Activated naive CD4-positive, alpha-beta T cell treated with anti-CD3 and anti-CD28 coated beads for 36 hours (primary cell): ENCODE measurements around the gene WASF3. TPM values are rescaled to one million over a fixed set of nuclear protein-coding genes. Genes with fewer than 3 reads are reported as not detected.
"Not testable (repeated sequence)": the region's sequence is repeated elsewhere in the genome, so short reads cannot be mapped to it uniquely, and the experiment has no call there.

Source experiments
- CTCF ChIA-PET: fragments of 350-600 bp; sonication (Branson Sonifier 250); formaldehyde crosslinking; loops from one replicate; lab custom pipeline; 2021; ENCODE audit warnings: antibody characterized with exemption; lab: Charles Lee
- DNase-seq: peaks from one replicate; pipeline ENCODE4 v3.0.0-alpha.2; 2020
- H3K27ac Mint-ChIP-seq: one replicate; pipeline ENCODE4 v1.8.0; 2021; ENCODE audit warnings: mild to moderate bottlenecking, mixed read lengths
- H3K27me3 Mint-ChIP-seq: one replicate; pipeline ENCODE4 v1.8.0; 2021; ENCODE audit warnings: low read depth, mixed read lengths
- H3K36me3 Mint-ChIP-seq: one replicate; pipeline ENCODE4 v1.8.0; 2021; ENCODE audit warnings: low read depth, mixed read lengths
- H3K4me1 Mint-ChIP-seq: one replicate; pipeline ENCODE4 v1.8.0; 2021; ENCODE audit warnings: low read depth, mixed read lengths
- H3K4me3 Mint-ChIP-seq: one replicate; pipeline ENCODE4 v1.8.0; 2021; ENCODE audit warnings: mild to moderate bottlenecking, moderate library complexity, mixed read lengths
- H3K9me3 Mint-ChIP-seq: one replicate; pipeline ENCODE4 v1.8.0; 2021; ENCODE audit warnings: mixed read lengths
- intact Hi-C: fragments of 100-400 bp; cut with micrococcal nuclease; formaldehyde crosslinking; loops from one replicate; pipeline ENCODE4 v1.15.1; 2023
- total RNA-seq, 2 experiments: library from RNA; stranded (reverse); gene quantifications; one replicate each; pipeline ENCODE4 v1.2.3, GENCODE V29; 2021

Gene WASF3
- total RNA-seq, 2 experiments from 2014 or later = not detected

GRCh38 chr13:26713341-26713740 is 155.9 kb downstream of the WASF3 start:
- no peaks in the 10 kb centered on the region for H3K4me1 Mint-ChIP-seq
- no peak for DNase-seq
- no peaks in the 10 kb centered on the region for H3K36me3 Mint-ChIP-seq
- no peak overlapping the region for H3K4me3 Mint-ChIP-seq
- H3K27ac Mint-ChIP-seq = no peak overlapping the region
- H3K9me3 Mint-ChIP-seq = peaks cover 7% of the 10 kb centered on the region
- intact Hi-C loops = no loop called here
- H3K27me3 Mint-ChIP-seq = no peaks in the 10 kb centered on the region
- CTCF ChIA-PET = interaction anchor here (0.7 kb wide), 1 partner anchor 15 kb away, joined by 3 read pairs; no protein-coding TSS in a partner anchor

GRCh38 chr13:26716984-26717383 is 159.5 kb downstream of the WASF3 start:
- no peak for DNase-seq
- Mint-ChIP-seq H3K9me3 (peaks cover 7% of the 10 kb centered on the region), H3K4me3 (no peak overlapping the region), H3K4me1 (peaks cover 13% of the 10 kb centered on the region), H3K27ac (no peak overlapping the region), H3K36me3 (no peaks in the 10 kb centered on the region), H3K27me3 (no peaks in the 10 kb centered on the region)
- CTCF ChIA-PET = interaction anchor here (0.6 kb wide), 1 partner anchor 37 kb away, joined by 4 read pairs; no protein-coding TSS in a partner anchor
- intact Hi-C loops = no loop called here

GRCh38 chr13:26718146-26718545 is 160.7 kb downstream of the WASF3 start:
- peaks cover 18% of the 10 kb centered on the region for H3K4me1 Mint-ChIP-seq
- no peaks in the 10 kb centered on the region for H3K27me3 Mint-ChIP-seq
- no peaks in the 10 kb centered on the region for H3K9me3 Mint-ChIP-seq
- intact Hi-C loops = no loop called here
- CTCF ChIA-PET = interaction anchor here (0.6 to 1.6 kb wide), 3 partner anchors 16 to 90 kb away, joined by 4 to 5 read pairs (median 4); no protein-coding TSS in a partner anchor
- no peak for DNase-seq
- no peak overlapping the region for H3K27ac Mint-ChIP-seq
- no peaks in the 10 kb centered on the region for H3K36me3 Mint-ChIP-seq
- H3K4me3 Mint-ChIP-seq = no peak overlapping the region

GRCh38 chr13:26718872-26719271 is 161.4 kb downstream of the WASF3 start:
- Mint-ChIP-seq H3K27me3 (no peaks in the 10 kb centered on the region), H3K27ac (no peak overlapping the region), H3K4me1 (peaks cover 18% of the 10 kb centered on the region), H3K36me3 (no peaks in the 10 kb centered on the region), H3K4me3 (no peak overlapping the region), H3K9me3 (no peaks in the 10 kb centered on the region)
- DNase-seq = no peak
- intact Hi-C loops = no loop called here
- CTCF ChIA-PET = interaction anchor here (0.5 to 2.0 kb wide), 5 partner anchors 11 to 532 kb away, joined by 3 to 9 read pairs (median 4); no protein-coding TSS in a partner anchor

- intact Hi-C loops = no loop called here
- no peak for DNase-seq
- Mint-ChIP-seq H3K36me3 (no peaks in the 10 kb centered on the region), H3K27me3 (no peaks in the 10 kb centered on the region), H3K9me3 (no peaks in the 10 kb centered on the region), H3K4me1 (peaks cover 18% of the 10 kb centered on the region), H3K27ac (no peak overlapping the region), H3K4me3 (no peak overlapping the region)
- CTCF ChIA-PET = interaction anchor here (0.5 to 2.0 kb wide), 5 partner anchors 12 to 533 kb away, joined by 3 to 9 read pairs (median 4); no protein-coding TSS in a partner anchor
These were observed 162.0 kb downstream of the WASF3 start for GRCh38 chr13:26719356-26719945.

- H3K4me3 Mint-ChIP-seq = peak overlapping the region; percentile 56
- H3K27ac Mint-ChIP-seq = no peak overlapping the region
- no peaks in the 10 kb centered on the region for H3K9me3 Mint-ChIP-seq
- intact Hi-C loops = loop anchor here (5.0 kb wide), 1 partner anchor 66 kb away; no protein-coding TSS in a partner anchor
- CTCF ChIA-PET = interaction anchor here (0.6 to 1.8 kb wide), 3 partner anchors 23 to 225 kb away, joined by 3 to 9 read pairs (median 3); no protein-coding TSS in a partner anchor
- DNase-seq = peak; percentile 63
- H3K36me3 Mint-ChIP-seq = no peaks in the 10 kb centered on the region
- no peaks in the 10 kb centered on the region for H3K27me3 Mint-ChIP-seq
- H3K4me1 Mint-ChIP-seq = peaks cover 18% of the 10 kb centered on the region
These were observed 164.0 kb downstream of the WASF3 start for GRCh38 chr13:26721251-26722121.

- no peak overlapping the region for H3K4me3 Mint-ChIP-seq
- H3K27me3 Mint-ChIP-seq = no peaks in the 10 kb centered on the region
- DNase-seq = no peak
- no peaks in the 10 kb centered on the region for H3K9me3 Mint-ChIP-seq
- CTCF ChIA-PET = no interaction called here
- H3K27ac Mint-ChIP-seq = no peak overlapping the region
- peaks cover 18% of the 10 kb centered on the region for H3K4me1 Mint-ChIP-seq
- intact Hi-C loops = loop anchor here (5.0 kb wide), 1 partner anchor 65 kb away; no protein-coding TSS in a partner anchor
- H3K36me3 Mint-ChIP-seq = no peaks in the 10 kb centered on the region
These were observed 164.8 kb downstream of the WASF3 start for GRCh38 chr13:26722321-26722720.

GRCh38 chr13:26723620-26724019 is 166.1 kb downstream of the WASF3 start:
- H3K27me3 Mint-ChIP-seq, H3K4me3 Mint-ChIP-seq, H3K9me3 Mint-ChIP-seq, CTCF ChIA-PET, H3K27ac Mint-ChIP-seq, H3K36me3 Mint-ChIP-seq, DNase-seq: not testable (repeated sequence)
- peaks cover 18% of the 10 kb centered on the region for H3K4me1 Mint-ChIP-seq
- intact Hi-C loops = loop anchor here (5.0 kb wide), 1 partner anchor 64 kb away; no protein-coding TSS in a partner anchor

- Mint-ChIP-seq H3K4me1 (peaks cover 6% of the 10 kb centered on the region), H3K4me3 (no peak overlapping the region), H3K36me3 (no peaks in the 10 kb centered on the region), H3K27ac (no peak overlapping the region), H3K9me3 (no peaks in the 10 kb centered on the region), H3K27me3 (peaks cover 3% of the 10 kb centered on the region)
- CTCF ChIA-PET = interaction anchor here (0.6 kb wide), 1 partner anchor 1098 kb away, joined by 3 read pairs; no protein-coding TSS in a partner anchor
- DNase-seq = no peak
- intact Hi-C loops = no loop called here
These were observed 169.2 kb downstream of the WASF3 start for GRCh38 chr13:26726684-26727083.

GRCh38 chr13:26727122-26727521 is 169.6 kb downstream of the WASF3 start:
- intact Hi-C loops = no loop called here
- no peaks in the 10 kb centered on the region for H3K9me3 Mint-ChIP-seq
- H3K27ac Mint-ChIP-seq = no peak overlapping the region
- H3K27me3 Mint-ChIP-seq = peaks cover 3% of the 10 kb centered on the region
- no peak for DNase-seq
- CTCF ChIA-PET = interaction anchor here (0.8 kb wide), 1 partner anchor 23 kb away, joined by 3 read pairs; no protein-coding TSS in a partner anchor
- peaks cover 3% of the 10 kb centered on the region for H3K4me1 Mint-ChIP-seq
- no peak overlapping the region for H3K4me3 Mint-ChIP-seq
- no peaks in the 10 kb centered on the region for H3K36me3 Mint-ChIP-seq

- no peaks in the 10 kb centered on the region for H3K9me3 Mint-ChIP-seq
- no peak for DNase-seq
- CTCF ChIA-PET = interaction anchor here (0.8 kb wide), 1 partner anchor 23 kb away, joined by 3 read pairs; no protein-coding TSS in a partner anchor
- intact Hi-C loops = no loop called here
- no peak overlapping the region for H3K4me3 Mint-ChIP-seq
- H3K27me3 Mint-ChIP-seq = peaks cover 3% of the 10 kb centered on the region
- no peaks in the 10 kb centered on the region for H3K4me1 Mint-ChIP-seq
- no peaks in the 10 kb centered on the region for H3K36me3 Mint-ChIP-seq
- H3K27ac Mint-ChIP-seq = no peak overlapping the region
These were observed 170.2 kb downstream of the WASF3 start for GRCh38 chr13:26727633-26728032.

GRCh38 chr13:26735677-26736076 is 178.2 kb downstream of the WASF3 start:
- Mint-ChIP-seq H3K27me3 (peaks cover 5% of the 10 kb centered on the region), H3K4me1 (no peaks in the 10 kb centered on the region), H3K27ac (no peak overlapping the region), H3K36me3 (peaks cover 2% of the 10 kb centered on the region), H3K4me3 (no peak overlapping the region), H3K9me3 (peaks cover 22% of the 10 kb centered on the region)
- no peak for DNase-seq
- intact Hi-C loops = no loop called here
- CTCF ChIA-PET = interaction anchor here (0.9 kb wide), 1 partner anchor 638 kb away, joined by 3 read pairs; no protein-coding TSS in a partner anchor
